OCI-LY7 (cell line): ENCODE measurements around the gene CABP2.

Experiments used
- CTCF ChIP-seq: fragments of 200-600 bp; sonication (generic); conservative IDR thresholded peaks from 2 replicates; pipeline ENCODE4 v1.5.1; 2014; ENCODE audit warnings: mild to moderate bottlenecking, antibody characterized with exemption, low read length, moderate library complexity, mixed read lengths
- EZH2phosphoT487 ChIP-seq: fragments of 200-600 bp; sonication (generic); IDR thresholded peaks from 2 replicates; pipeline ENCODE4 v1.6.1; 2018; ENCODE audit warnings: low read depth, borderline replicate concordance, mild to moderate bottlenecking, mixed run types, antibody characterized with exemption, low read length, moderate library complexity, mixed read lengths

- TF ChIP-seq CTCF = no peak
- TF ChIP-seq EZH2phosphoT487 = no peak
These were observed 9.6 kb upstream of the CABP2 start for GRCh38 chr11:67532889-67533288.
